ENCODE results near the gene PHKB. TPM values are rescaled to one million over a fixed set of nuclear protein-coding genes. Genes with fewer than 3 reads are reported as not detected.
"Not testable (repeated sequence)": the region's sequence is repeated elsewhere in the genome, so short reads cannot be mapped to it uniquely, and the experiment has no call there.

PHKB gene
- total and polyA plus RNA-seq, 2 experiments from 2014 or later, result 31.3 to 52.0 TPM

- H3K27me3 ChIP-seq (replicated peaks; ENCODE audit: insufficient read depth), result no peaks in the 10 kb centered on the region
- H2AFZ ChIP-seq, result no peak overlapping the region
- no peaks in the 10 kb centered on the region for H3K79me2 ChIP-seq (ENCODE audit: insufficient read depth)
- TF ChIP-seq EZH2phosphoT487 (IDR thresholded peaks at IDR 0.05; ENCODE audit: insufficient read depth, low read depth) (no peak), EZH2 (IDR thresholded peaks at IDR 0.05; ENCODE audit: insufficient read depth, poor library complexity, severe bottlenecking) (no peak)
- H3K9me3 ChIP-seq (ENCODE audit: low read depth), result no peaks in the 10 kb centered on the region
- DNase-seq, result no peak
- in situ Hi-C loops (cut with MboI), result no loop called here
- no peak overlapping the region for H3K27ac ChIP-seq
- no peaks in the 10 kb centered on the region for H3K9me2 ChIP-seq (ENCODE audit: insufficient read depth)
- H3K36me3 ChIP-seq (ENCODE audit: low read depth), result peaks cover 4% of the 10 kb centered on the region; the same call in 1 of the 2 replicates
- H3F3A ChIP-seq (ENCODE audit: insufficient read depth), result no peaks in the 10 kb centered on the region
- no peaks in the 10 kb centered on the region for H3K4me1 ChIP-seq (ENCODE audit: insufficient read depth)
- no peaks in the 10 kb centered on the region for H4K20me1 ChIP-seq (ENCODE audit: insufficient read depth)
- no peak overlapping the region for H3K9ac ChIP-seq
- H3K4me3 ChIP-seq, result no peak overlapping the region
- H3K4me2 ChIP-seq (ENCODE audit: unreplicated experiment), result no peak overlapping the region
These were observed 211.3 kb downstream of the PHKB start for GRCh38 chr16:47672475-47672874.

GRCh38 chr16:47676635-47677177 lies 215.6 kb downstream of the PHKB start:
- Histone ChIP-seq H3K27ac (no peak overlapping the region), H3K9me3 (ENCODE audit: low read depth) (no peaks in the 10 kb centered on the region), H4K20me1 (ENCODE audit: insufficient read depth) (no peaks in the 10 kb centered on the region), H2AFZ (no peak overlapping the region), H3K4me3 (no peak overlapping the region), H3K36me3 (ENCODE audit: low read depth) (peaks cover 4% of the 10 kb centered on the region; the same call in 1 of the 2 replicates), H3K9ac (no peak overlapping the region), H3K4me1 (ENCODE audit: insufficient read depth) (no peaks in the 10 kb centered on the region), H3K79me2 (ENCODE audit: insufficient read depth) (no peaks in the 10 kb centered on the region), H3K9me2 (ENCODE audit: insufficient read depth) (no peaks in the 10 kb centered on the region), H3F3A (ENCODE audit: insufficient read depth) (no peaks in the 10 kb centered on the region), H3K4me2 (ENCODE audit: unreplicated experiment) (no peak overlapping the region), H3K27me3 (replicated peaks; ENCODE audit: insufficient read depth) (no peaks in the 10 kb centered on the region)
- no peak for TF ChIP-seq EZH2 (IDR thresholded peaks at IDR 0.05; ENCODE audit: insufficient read depth, poor library complexity, severe bottlenecking)
- TF ChIP-seq EZH2phosphoT487 (IDR thresholded peaks at IDR 0.05; ENCODE audit: insufficient read depth, low read depth), result no peak
- 84 to 89% methylated on average over 4 of the region's 4 CpGs for WGBS, 2 experiments (ENCODE audit: low coverage in 1 of 2, low lambda C conversion rate in 2 of 2, missing lambda C conversion rate in 2 of 2)
- in situ Hi-C loops (cut with MboI), result no loop called here
- no peak for DNase-seq

- H3K9ac ChIP-seq; H3K9me2 ChIP-seq (ENCODE audit: insufficient read depth); H3K4me3 ChIP-seq; DNase-seq; H3K36me3 ChIP-seq (ENCODE audit: low read depth); in situ Hi-C loops (cut with MboI); H3K27me3 ChIP-seq (replicated peaks; ENCODE audit: insufficient read depth); H3K4me1 ChIP-seq (ENCODE audit: insufficient read depth); H3K27ac ChIP-seq; H3K4me2 ChIP-seq (ENCODE audit: unreplicated experiment); H3K9me3 ChIP-seq (ENCODE audit: low read depth); H4K20me1 ChIP-seq (ENCODE audit: insufficient read depth); H2AFZ ChIP-seq; H3F3A ChIP-seq (ENCODE audit: insufficient read depth); H3K79me2 ChIP-seq (ENCODE audit: insufficient read depth): not testable (repeated sequence)
- 81 to 94% methylated on average over 2 to 3 of the region's 3 CpGs for WGBS, 2 experiments (ENCODE audit: low coverage in 1 of 2, low lambda C conversion rate in 2 of 2, missing lambda C conversion rate in 2 of 2)
These were observed 220.4 kb downstream of the PHKB start for GRCh38 chr16:47681571-47681970.

GRCh38 chr16:47687694-47688093 lies 226.6 kb downstream of the PHKB start:
- H3K27ac ChIP-seq, result no peak overlapping the region
- H3K79me2 ChIP-seq (ENCODE audit: insufficient read depth), result no peaks in the 10 kb centered on the region
- no peak overlapping the region for H2AFZ ChIP-seq
- peaks cover 13% of the 10 kb centered on the region for H3K36me3 ChIP-seq (ENCODE audit: low read depth)
- no peak overlapping the region for H3K9ac ChIP-seq
- DNase-seq, result no peak
- WGBS, 2 experiments (ENCODE audit: low coverage in 1 of 2, low lambda C conversion rate in 2 of 2, missing lambda C conversion rate in 2 of 2), result 88 to 95% methylated on average over 2 of the region's 2 CpGs
- no peak for TF ChIP-seq EZH2 (IDR thresholded peaks at IDR 0.05; ENCODE audit: insufficient read depth, poor library complexity, severe bottlenecking)
- TF ChIP-seq EZH2phosphoT487 (IDR thresholded peaks at IDR 0.05; ENCODE audit: insufficient read depth, low read depth), result no peak
- no peaks in the 10 kb centered on the region for H4K20me1 ChIP-seq (ENCODE audit: insufficient read depth)
- no peaks in the 10 kb centered on the region for H3K9me3 ChIP-seq (ENCODE audit: low read depth)
- no peaks in the 10 kb centered on the region for H3F3A ChIP-seq (ENCODE audit: insufficient read depth)
- in situ Hi-C loops (cut with MboI), result no loop called here
- no peak overlapping the region for H3K4me3 ChIP-seq
- H3K9me2 ChIP-seq (ENCODE audit: insufficient read depth), result no peaks in the 10 kb centered on the region
- no peak overlapping the region for H3K4me2 ChIP-seq (ENCODE audit: unreplicated experiment)
- H3K27me3 ChIP-seq (replicated peaks; ENCODE audit: insufficient read depth), result no peaks in the 10 kb centered on the region
- no peaks in the 10 kb centered on the region for H3K4me1 ChIP-seq (ENCODE audit: insufficient read depth)

- Histone ChIP-seq H3K9ac (no peak overlapping the region), H3F3A (ENCODE audit: insufficient read depth) (no peaks in the 10 kb centered on the region), H3K79me2 (ENCODE audit: insufficient read depth) (no peaks in the 10 kb centered on the region), H3K27me3 (replicated peaks; ENCODE audit: insufficient read depth) (no peaks in the 10 kb centered on the region), H3K36me3 (ENCODE audit: low read depth) (peaks cover 18% of the 10 kb centered on the region), H4K20me1 (ENCODE audit: insufficient read depth) (no peaks in the 10 kb centered on the region), H2AFZ (no peak overlapping the region), H3K9me2 (ENCODE audit: insufficient read depth) (no peaks in the 10 kb centered on the region), H3K4me1 (ENCODE audit: insufficient read depth) (no peaks in the 10 kb centered on the region), H3K4me2 (ENCODE audit: unreplicated experiment) (no peak overlapping the region), H3K4me3 (no peak overlapping the region), H3K27ac (no peak overlapping the region), H3K9me3 (ENCODE audit: low read depth) (no peaks in the 10 kb centered on the region)
- DNase-seq, result no peak
- 96% methylated on average over 9 of the region's 9 CpGs for WGBS, 2 experiments (ENCODE audit: low coverage in 1 of 2, low lambda C conversion rate in 2 of 2, missing lambda C conversion rate in 2 of 2)
- in situ Hi-C loops (cut with MboI), result no loop called here
- TF ChIP-seq EZH2phosphoT487 (IDR thresholded peaks at IDR 0.05; ENCODE audit: insufficient read depth, low read depth), result no peak
- TF ChIP-seq EZH2 (IDR thresholded peaks at IDR 0.05; ENCODE audit: insufficient read depth, poor library complexity, severe bottlenecking), result no peak
These were observed 232.1 kb downstream of the PHKB start for GRCh38 chr16:47693226-47693625.

Data from GM23248 (cell line).